WTC11 (cell line): Measurements from ENCODE around the gene IFNAR2.

Experiments
- CREM ChIP-seq: sonication (generic); formaldehyde crosslinking; IDR thresholded peaks from 2 replicates; pipeline ENCODE4 v1.8.1; 2022; ENCODE audit warnings: mild to moderate bottlenecking, missing genetic modification reagents, moderate library complexity
- CTCF ChIP-seq: fragments of 200-600 bp; IDR thresholded peaks from 2 replicates; pipeline ENCODE4 v1.8.0; 2022; ENCODE audit warnings: antibody characterized with exemption
- NR3C1 ChIP-seq: sonication (generic); formaldehyde crosslinking; conservative IDR thresholded peaks from 2 replicates; pipeline ENCODE4 v1.8.1; 2023; ENCODE audit warnings: low read depth, mild to moderate bottlenecking, missing genetic modification reagents
- TEAD4 ChIP-seq: sonication (generic); formaldehyde crosslinking; IDR thresholded peaks from 2 replicates; pipeline ENCODE4 v1.8.0; 2022; ENCODE audit warnings: mild to moderate bottlenecking, missing genetic modification reagents
- ZNF121 ChIP-seq: sonication (generic); formaldehyde crosslinking; IDR thresholded peaks from 2 replicates; pipeline ENCODE4 v1.8.0; 2023; ENCODE audit warnings: missing genetic modification reagents
- ZNF138 ChIP-seq: sonication (generic); formaldehyde crosslinking; conservative IDR thresholded peaks from 2 replicates; pipeline ENCODE4 v1.8.1; 2022; ENCODE audit warnings: mild to moderate bottlenecking, moderate library complexity, missing genetic modification reagents
- ZNF232 ChIP-seq: sonication (generic); formaldehyde crosslinking; IDR thresholded peaks from 2 replicates; pipeline ENCODE4 v1.8.0; 2022; ENCODE audit warnings: mild to moderate bottlenecking, missing genetic modification reagents
- ZNF671 ChIP-seq: fragments of 250-450 bp; sonication (Bioruptor Pico); IDR thresholded peaks from 2 replicates; pipeline ENCODE4 v1.8.0; 2021; ENCODE audit warnings: mild to moderate bottlenecking
- TF ChIP-seq, protein P1 (sequence below): sonication (generic); formaldehyde crosslinking; IDR thresholded peaks from 2 replicates; pipeline ENCODE4 v1.8.1; 2022; ENCODE audit warnings: mild to moderate bottlenecking, missing genetic modification reagents, moderate library complexity, borderline replicate concordance
- TF ChIP-seq, protein P2 (sequence below): sonication (generic); formaldehyde crosslinking; IDR thresholded peaks from 2 replicates; pipeline ENCODE4 v1.8.0; 2022; ENCODE audit warnings: mild to moderate bottlenecking, missing genetic modification reagents

- TF ChIP-seq CTCF (no peak), NR3C1 (CRISPR knock-in tag) (no peak), ZNF671 (no peak), ZNF232 (CRISPR knock-in tag) (no peak), ZNF138 (CRISPR knock-in tag) (no peak), ZNF121 (CRISPR knock-in tag) (no peak), CREM (no peak), TEAD4 (no peak)
- TF ChIP-seq, protein P1, sequence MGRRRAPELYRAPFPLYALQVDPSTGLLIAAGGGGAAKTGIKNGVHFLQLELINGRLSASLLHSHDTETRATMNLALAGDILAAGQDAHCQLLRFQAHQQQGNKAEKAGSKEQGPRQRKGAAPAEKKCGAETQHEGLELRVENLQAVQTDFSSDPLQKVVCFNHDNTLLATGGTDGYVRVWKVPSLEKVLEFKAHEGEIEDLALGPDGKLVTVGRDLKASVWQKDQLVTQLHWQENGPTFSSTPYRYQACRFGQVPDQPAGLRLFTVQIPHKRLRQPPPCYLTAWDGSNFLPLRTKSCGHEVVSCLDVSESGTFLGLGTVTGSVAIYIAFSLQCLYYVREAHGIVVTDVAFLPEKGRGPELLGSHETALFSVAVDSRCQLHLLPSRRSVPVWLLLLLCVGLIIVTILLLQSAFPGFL: no peak
- TF ChIP-seq, protein P2, sequence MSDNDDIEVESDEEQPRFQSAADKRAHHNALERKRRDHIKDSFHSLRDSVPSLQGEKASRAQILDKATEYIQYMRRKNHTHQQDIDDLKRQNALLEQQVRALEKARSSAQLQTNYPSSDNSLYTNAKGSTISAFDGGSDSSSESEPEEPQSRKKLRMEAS (CRISPR knock-in tag): no peak
These were observed 39.2 kb downstream of the IFNAR2 start for GRCh38 chr21:33268737-33269441.
